K562 (cell line): ENCODE results near the gene NR3C1. TPM values are rescaled to one million over a fixed set of nuclear protein-coding genes. Genes with fewer than 3 reads are reported as not detected.

Experiments used
- CBX5 ChIP-seq: IDR thresholded peaks from 2 replicates; pipeline ENCODE4 v1.6.1; 2014; ENCODE audit warnings: low read depth, borderline replicate concordance
- CBX8 ChIP-seq: fragments of 200-600 bp; sonication (generic); IDR thresholded peaks from 2 replicates; pipeline ENCODE4 v1.6.1; 2012; ENCODE audit warnings: borderline replicate concordance, mixed run types, low read depth, mild to moderate bottlenecking, moderate library complexity, mixed read lengths, low read length, control low read depth, inconsistent platforms; ENCODE audit not compliant: poor library complexity, severe bottlenecking; ENCODE audit errors: extremely low read depth
- ETS2 ChIP-seq: IDR thresholded peaks from 2 replicates; pipeline ENCODE4 v1.6.1; 2016; ENCODE audit warnings: borderline replicate concordance, missing genetic modification characterization, mild to moderate bottlenecking, moderate library complexity, missing compliant biosample characterization; ENCODE audit not compliant: poor library complexity, severe bottlenecking
- GATAD2A ChIP-seq: fragments of 450-650 bp; IDR thresholded peaks from 2 replicates; pipeline ENCODE4 v1.6.1; 2017
- KLF6 ChIP-seq: fragments of 250-450 bp; sonication (Bioruptor Pico); IDR thresholded peaks from 2 replicates; pipeline ENCODE4 v1.4.0; 2020; ENCODE audit warnings: mild to moderate bottlenecking, moderate library complexity, borderline replicate concordance
- MCM7 ChIP-seq, 2 experiments: fragments of 450-650 bp; IDR thresholded peaks; 2 replicates each; pipeline ENCODE4 v1.6.1; 2016 to 2018
- MED1 ChIP-seq: sonication (generic); formaldehyde crosslinking; IDR thresholded peaks from 2 replicates; pipeline ENCODE4 v1.8.1; 2023; ENCODE audit warnings: missing genetic modification reagents, borderline replicate concordance
- NCOA4 ChIP-seq: fragments of 450-650 bp; IDR thresholded peaks from 2 replicates; pipeline ENCODE4 v1.6.1; 2018; ENCODE audit warnings: mild to moderate bottlenecking; ENCODE audit not compliant: partially characterized antibody
- NFRKB ChIP-seq: fragments of 450-650 bp; IDR thresholded peaks from 2 replicates; pipeline ENCODE4 v1.6.1; 2016; ENCODE audit warnings: low read depth
- NR0B1 ChIP-seq: fragments of 450-650 bp; IDR thresholded peaks from one replicate; pipeline ENCODE4 v1.6.1; 2018; ENCODE audit warnings: mild to moderate bottlenecking, moderate library complexity; ENCODE audit not compliant: partially characterized antibody
- NRF1 ChIP-seq, 2 experiments: fragments of 450-650 bp; IDR thresholded peaks in 1 of 2; conservative IDR thresholded peaks in 1 of 2; 2 replicates each; pipeline ENCODE4 v1.6.1; 2014; ENCODE audit warnings: mild to moderate bottlenecking in 2 of 2
- PHTF2 ChIP-seq: fragments of 250-450 bp; sonication (Bioruptor Pico); IDR thresholded peaks from 2 replicates; pipeline ENCODE4 v1.5.0; 2021; ENCODE audit warnings: mild to moderate bottlenecking
- PRMT5 ChIP-seq: sonication (generic); formaldehyde crosslinking; IDR thresholded peaks from 2 replicates; pipeline ENCODE4 v1.5.0; 2020; ENCODE audit warnings: missing genetic modification reagents
- PTRF ChIP-seq: fragments of 450-650 bp; IDR thresholded peaks from 2 replicates; pipeline ENCODE4 v1.6.1; 2016; ENCODE audit warnings: mild to moderate bottlenecking, missing genetic modification characterization, missing compliant biosample characterization
- PURB ChIP-seq: sonication (generic); formaldehyde crosslinking; IDR thresholded peaks from 2 replicates; pipeline ENCODE4 v1.9.0; 2021; ENCODE audit warnings: low read depth, mild to moderate bottlenecking, missing genetic modification reagents
- RHOXF2B ChIP-seq: fragments of 250-450 bp; sonication (Bioruptor Pico); conservative IDR thresholded peaks from 2 replicates; pipeline ENCODE4 v1.5.1; 2021
- SPI1 ChIP-seq: IDR thresholded peaks from 2 replicates; pipeline ENCODE4 v1.6.1; 2011; ENCODE audit warnings: low read depth, low read length, control low read depth, borderline replicate concordance
- SRSF7 ChIP-seq: fragments of 200-400 bp; formaldehyde crosslinking; optimal IDR thresholded peaks from 2 replicates; pipeline ENCODE3; 2017; ENCODE audit warnings: mild to moderate bottlenecking, low read depth, low read length
- U2AF2 ChIP-seq: fragments of 200-400 bp; formaldehyde crosslinking; optimal IDR thresholded peaks from 2 replicates; pipeline ENCODE3; 2017; ENCODE audit warnings: low read depth, mild to moderate bottlenecking, low read length
- ZNF280B ChIP-seq: fragments of 250-450 bp; sonication (Bioruptor Pico); IDR thresholded peaks from 2 replicates; pipeline ENCODE4 v1.5.1; 2021; ENCODE audit warnings: mild to moderate bottlenecking
- ZNF282 ChIP-seq: sonication (generic); formaldehyde crosslinking; IDR thresholded peaks from 2 replicates; pipeline ENCODE4 v1.8.1; 2023; ENCODE audit warnings: missing genetic modification reagents
- ZNF589 ChIP-seq: fragments of 200-800 bp; sonication (Bioruptor generic); IDR thresholded peaks from 2 replicates; pipeline ENCODE4 v1.6.1; 2016; ENCODE audit warnings: low read depth, missing genetic modification characterization, missing compliant biosample characterization
- polyA plus RNA-seq, 8 experiments: library from polyadenylated mRNA; depleted of rRNA in 4 of 8; stranded (reverse) in 5 of 8; unstranded in 3 of 8; fragments of >200 nt; fragmentation: Nextera tagmentation in 2 of 8; fragmentation: Illumina TruSeq in 1 of 8; extraction: Ambion mirVana in 2 of 8; extraction: Trizol in 1 of 8; gene quantifications; 2 replicates each; pipeline versions ENCODE4 v1.2.1 to v1.2.3, GENCODE V29; 2011 to 2014; ENCODE audit warnings: inconsistent platforms in 1 of 8, missing spikeins in 1 of 8
- total RNA-seq, 7 experiments: library from RNA; depleted of rRNA in 6 of 7; stranded (reverse); fragments of >200 nt in 6 of 7; fragmentation: Illumina TruSeq in 2 of 7; extraction: Trizol in 2 of 7; gene quantifications; 2 replicates each; pipeline versions ENCODE4 v1.2.1 to v1.2.3, GENCODE V29; 2011 to 2021; ENCODE audit warnings: low replicate concordance in 1 of 7
- TF ChIP-seq, protein P1 (sequence below): sonication (generic); formaldehyde crosslinking; IDR thresholded peaks from 2 replicates; pipeline ENCODE4 v1.8.0; 2022; ENCODE audit warnings: mild to moderate bottlenecking, missing genetic modification reagents

Gene NR3C1
- total and polyA plus RNA-seq, 9 of the 15 experiments (the other 6 are each of a cell fraction or from before 2014, with no cell fraction given) = 8.2 to 36.0 (median 15.0) TPM

GRCh38 chr5:143245929-143246561 is 157.4 kb downstream of the NR3C1 start (continued):
- TF ChIP-seq ZNF589 (CRISPR knock-in tag) = peak; percentile 81; the same call in 1 of the 2 replicates
- TF ChIP-seq SPI1 = no peak
- no peak for TF ChIP-seq ZNF280B (CRISPR knock-in tag)
- TF ChIP-seq CBX5 = no peak
- TF ChIP-seq NRF1 (conservative IDR thresholded peaks at IDR 0.05 in 1 of 2, IDR thresholded peaks at IDR 0.05 in 1 of 2) = no peak; a peak in 1 of 4 replicates
- TF ChIP-seq U2AF2 = no peak
- TF ChIP-seq MCM7 (IDR thresholded peaks at IDR 0.05) = no peak
- no peak for TF ChIP-seq MED1 (CRISPR knock-in tag)
- no peak for TF ChIP-seq ZNF282 (CRISPR knock-in tag)
- no peak for TF ChIP-seq SRSF7
- TF ChIP-seq ETS2 (tag) = no peak
- TF ChIP-seq, protein P1, sequence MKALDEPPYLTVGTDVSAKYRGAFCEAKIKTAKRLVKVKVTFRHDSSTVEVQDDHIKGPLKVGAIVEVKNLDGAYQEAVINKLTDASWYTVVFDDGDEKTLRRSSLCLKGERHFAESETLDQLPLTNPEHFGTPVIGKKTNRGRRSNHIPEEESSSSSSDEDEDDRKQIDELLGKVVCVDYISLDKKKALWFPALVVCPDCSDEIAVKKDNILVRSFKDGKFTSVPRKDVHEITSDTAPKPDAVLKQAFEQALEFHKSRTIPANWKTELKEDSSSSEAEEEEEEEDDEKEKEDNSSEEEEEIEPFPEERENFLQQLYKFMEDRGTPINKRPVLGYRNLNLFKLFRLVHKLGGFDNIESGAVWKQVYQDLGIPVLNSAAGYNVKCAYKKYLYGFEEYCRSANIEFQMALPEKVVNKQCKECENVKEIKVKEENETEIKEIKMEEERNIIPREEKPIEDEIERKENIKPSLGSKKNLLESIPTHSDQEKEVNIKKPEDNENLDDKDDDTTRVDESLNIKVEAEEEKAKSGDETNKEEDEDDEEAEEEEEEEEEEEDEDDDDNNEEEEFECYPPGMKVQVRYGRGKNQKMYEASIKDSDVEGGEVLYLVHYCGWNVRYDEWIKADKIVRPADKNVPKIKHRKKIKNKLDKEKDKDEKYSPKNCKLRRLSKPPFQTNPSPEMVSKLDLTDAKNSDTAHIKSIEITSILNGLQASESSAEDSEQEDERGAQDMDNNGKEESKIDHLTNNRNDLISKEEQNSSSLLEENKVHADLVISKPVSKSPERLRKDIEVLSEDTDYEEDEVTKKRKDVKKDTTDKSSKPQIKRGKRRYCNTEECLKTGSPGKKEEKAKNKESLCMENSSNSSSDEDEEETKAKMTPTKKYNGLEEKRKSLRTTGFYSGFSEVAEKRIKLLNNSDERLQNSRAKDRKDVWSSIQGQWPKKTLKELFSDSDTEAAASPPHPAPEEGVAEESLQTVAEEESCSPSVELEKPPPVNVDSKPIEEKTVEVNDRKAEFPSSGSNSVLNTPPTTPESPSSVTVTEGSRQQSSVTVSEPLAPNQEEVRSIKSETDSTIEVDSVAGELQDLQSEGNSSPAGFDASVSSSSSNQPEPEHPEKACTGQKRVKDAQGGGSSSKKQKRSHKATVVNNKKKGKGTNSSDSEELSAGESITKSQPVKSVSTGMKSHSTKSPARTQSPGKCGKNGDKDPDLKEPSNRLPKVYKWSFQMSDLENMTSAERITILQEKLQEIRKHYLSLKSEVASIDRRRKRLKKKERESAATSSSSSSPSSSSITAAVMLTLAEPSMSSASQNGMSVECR = no peak
- no peak for TF ChIP-seq PURB
- no peak for TF ChIP-seq NFRKB
- no peak for TF ChIP-seq PTRF (tag)
- no peak for TF ChIP-seq RHOXF2B
- TF ChIP-seq GATAD2A = no peak; the same call in 1 of the 2 replicates
- TF ChIP-seq NCOA4 = no peak
- TF ChIP-seq CBX8 = no peak
- TF ChIP-seq PHTF2 (CRISPR knock-in tag) = no peak
- TF ChIP-seq PRMT5 (CRISPR knock-in tag) = no peak
- peak; percentile 50; the same call in 1 of the 2 replicates for TF ChIP-seq KLF6 (CRISPR knock-in tag)
- TF ChIP-seq NR0B1 = no peak
